Thoracic aorta (tissue), 2 donors: Measurements from ENCODE around the gene CDHR5. TPM values are rescaled to one million over a fixed set of nuclear protein-coding genes. Genes with fewer than 3 reads are reported as not detected.

Source experiments
- ATAC-seq: fragments of 150-250 bp; one replicate; pipeline ENCODE4 v1.8.0; 2017; ENCODE audit warnings: low read depth; ENCODE audit not compliant: insufficient number of reproducible peaks, low FRiP score
- DNase-seq: peaks from one replicate; pipeline ENCODE4 v3.0.0-alpha.2; 2020; ENCODE audit warnings: low spot score
- H3K27ac ChIP-seq, 2 donors: fragments of 200-600 bp; sonication (generic); 1 replicate in 1 of 2; 2 replicates in 1 of 2; pipeline ENCODE4 v1.5.1; 2016; ENCODE audit warnings: mild to moderate bottlenecking in 2 of 2, moderate library complexity in 2 of 2
- H3K27me3 ChIP-seq: fragments of 200-600 bp; sonication (generic); replicated peaks from 2 replicates; pipeline ENCODE4 v1.6.0; 2016; ENCODE audit warnings: mild to moderate bottlenecking; ENCODE audit not compliant: insufficient read depth
- H3K36me3 ChIP-seq: fragments of 200-600 bp; sonication (generic); one replicate; pipeline ENCODE4 v1.5.1; 2016
- H3K4me1 ChIP-seq, 2 donors: fragments of 200-600 bp; sonication (generic); 1 replicate in 1 of 2; 2 replicates in 1 of 2; pipeline versions ENCODE4 v1.5.1 to v1.6.0; 2016; ENCODE audit warnings: low read depth in 2 of 2, mild to moderate bottlenecking in 1 of 2; ENCODE audit not compliant: control insufficient read depth in 1 of 2
- H3K4me3 ChIP-seq: fragments of 200-600 bp; sonication (generic); 2 replicates; pipeline ENCODE4 v1.5.1; 2016; ENCODE audit warnings: mild to moderate bottlenecking
- H3K9me3 ChIP-seq: fragments of 200-600 bp; sonication (generic); 2 replicates; pipeline ENCODE4 v1.5.1; 2016
- total RNA-seq, 2 donors: library from RNA; depleted of rRNA; stranded (reverse); fragments of >200 nt; gene quantifications; one replicate each; pipeline versions ENCODE4 v1.1.0 to v1.2.3, GENCODE V29; 2016
- TF ChIP-seq, protein P1 (sequence below): fragments of 200-600 bp; sonication (generic); IDR thresholded peaks from one replicate; pipeline ENCODE4 v1.5.1; 2019; ENCODE audit warnings: antibody characterized with exemption

Gene CDHR5
- total RNA-seq, 2 donors from 2014 or later, result not detected

DNA sequence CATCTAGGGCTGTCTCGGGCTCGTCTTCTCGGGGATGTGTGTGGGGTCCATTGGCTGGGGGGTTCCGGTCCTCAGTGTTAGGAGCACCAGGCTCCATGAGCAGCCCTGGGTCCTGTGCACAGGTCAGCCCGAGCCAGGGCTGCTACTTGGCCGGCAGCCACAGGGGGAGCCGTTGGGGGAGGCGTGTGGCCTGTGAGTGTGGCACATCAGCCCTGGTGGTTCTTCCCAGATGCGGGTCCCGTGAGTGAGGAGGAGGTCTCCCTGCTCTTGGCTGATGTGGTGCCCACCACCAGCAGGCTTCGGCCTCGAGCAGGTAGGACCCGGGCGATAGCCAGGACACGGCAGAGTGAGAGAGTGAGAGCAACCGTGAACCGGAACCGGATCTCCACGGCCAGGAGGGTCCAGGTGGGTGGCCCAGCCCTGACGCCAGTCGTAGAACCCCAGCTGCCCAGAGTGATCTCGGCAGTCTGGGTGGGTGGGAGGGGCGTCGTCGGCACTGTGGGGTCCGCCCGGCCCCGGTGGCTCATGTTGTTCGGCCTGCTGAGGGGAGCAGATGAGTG is 27.5 kb downstream of the CDHR5 start:
- Histone ChIP-seq H3K4me1 (no peaks in the 10 kb centered on the region), H3K27me3 (no peaks in the 10 kb centered on the region), H3K4me3 (no peak overlapping the region), H3K36me3 (peaks cover 76% of the 10 kb centered on the region), H3K27ac (no peak overlapping the region), H3K9me3 (no peaks in the 10 kb centered on the region)
- DNase-seq, result no peak
- TF ChIP-seq, protein P1, sequence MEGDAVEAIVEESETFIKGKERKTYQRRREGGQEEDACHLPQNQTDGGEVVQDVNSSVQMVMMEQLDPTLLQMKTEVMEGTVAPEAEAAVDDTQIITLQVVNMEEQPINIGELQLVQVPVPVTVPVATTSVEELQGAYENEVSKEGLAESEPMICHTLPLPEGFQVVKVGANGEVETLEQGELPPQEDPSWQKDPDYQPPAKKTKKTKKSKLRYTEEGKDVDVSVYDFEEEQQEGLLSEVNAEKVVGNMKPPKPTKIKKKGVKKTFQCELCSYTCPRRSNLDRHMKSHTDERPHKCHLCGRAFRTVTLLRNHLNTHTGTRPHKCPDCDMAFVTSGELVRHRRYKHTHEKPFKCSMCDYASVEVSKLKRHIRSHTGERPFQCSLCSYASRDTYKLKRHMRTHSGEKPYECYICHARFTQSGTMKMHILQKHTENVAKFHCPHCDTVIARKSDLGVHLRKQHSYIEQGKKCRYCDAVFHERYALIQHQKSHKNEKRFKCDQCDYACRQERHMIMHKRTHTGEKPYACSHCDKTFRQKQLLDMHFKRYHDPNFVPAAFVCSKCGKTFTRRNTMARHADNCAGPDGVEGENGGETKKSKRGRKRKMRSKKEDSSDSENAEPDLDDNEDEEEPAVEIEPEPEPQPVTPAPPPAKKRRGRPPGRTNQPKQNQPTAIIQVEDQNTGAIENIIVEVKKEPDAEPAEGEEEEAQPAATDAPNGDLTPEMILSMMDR, result no peak
- ATAC-seq, result no peak

DNA sequence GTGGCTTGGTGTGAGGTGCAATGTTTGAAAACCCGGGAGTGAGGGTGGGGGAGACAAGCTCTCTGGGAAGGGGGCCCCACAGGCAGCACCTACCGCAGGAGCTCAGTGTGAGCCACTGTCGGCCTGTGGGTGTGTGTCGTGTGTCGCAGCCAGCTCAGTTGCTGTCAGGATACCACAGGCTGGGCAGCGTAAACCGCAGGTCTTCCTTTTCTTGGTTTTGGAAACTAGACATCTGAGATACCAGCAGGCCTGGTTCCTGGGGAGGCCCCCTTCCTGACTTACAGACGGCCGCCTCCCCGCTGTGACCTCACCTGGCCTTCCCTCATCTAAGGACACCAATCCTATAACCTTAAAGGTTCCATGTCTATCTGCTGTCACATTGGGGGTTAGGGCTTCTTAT is 28.4 kb downstream of the CDHR5 start:
- H3K27ac ChIP-seq, result no peak overlapping the region
- no peak overlapping the region for H3K4me3 ChIP-seq
- ATAC-seq (no peak), DNase-seq (no peak)
- no peaks in the 10 kb centered on the region for H3K4me1 ChIP-seq
- peaks cover 73% of the 10 kb centered on the region for H3K36me3 ChIP-seq
- H3K27me3 ChIP-seq, result no peaks in the 10 kb centered on the region
- TF ChIP-seq, protein P1, result no peak
- H3K9me3 ChIP-seq, result no peaks in the 10 kb centered on the region

DNA sequence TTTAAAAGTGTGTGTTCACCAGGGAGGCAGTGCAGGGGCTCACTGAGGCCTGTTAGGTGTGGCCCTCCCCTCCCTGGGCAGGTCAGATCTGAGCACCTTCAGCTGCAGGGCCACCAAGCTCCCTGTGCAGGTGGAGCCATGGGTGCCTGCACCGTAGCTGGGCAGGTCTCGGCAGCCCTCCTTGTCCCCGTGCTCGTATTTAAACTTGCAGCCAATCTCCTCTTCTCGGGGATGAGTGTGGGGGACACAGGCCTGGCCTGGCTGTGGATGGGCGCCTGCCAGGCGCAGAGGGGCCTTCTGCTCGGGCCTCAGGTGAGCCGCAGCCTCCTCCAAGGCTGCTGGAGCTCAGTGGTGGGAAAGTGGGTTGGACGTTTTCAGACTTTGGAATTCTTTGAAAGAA is 29.4 kb downstream of the CDHR5 start:
- DNase-seq (no peak), ATAC-seq (no peak)
- H3K27ac ChIP-seq, result no peak overlapping the region
- H3K4me3 ChIP-seq, result no peak overlapping the region
- H3K27me3 ChIP-seq, result no peaks in the 10 kb centered on the region
- no peaks in the 10 kb centered on the region for H3K4me1 ChIP-seq
- TF ChIP-seq, protein P1, result no peak
- H3K9me3 ChIP-seq, result no peaks in the 10 kb centered on the region
- H3K36me3 ChIP-seq, result peaks cover 74% of the 10 kb centered on the region

DNA sequence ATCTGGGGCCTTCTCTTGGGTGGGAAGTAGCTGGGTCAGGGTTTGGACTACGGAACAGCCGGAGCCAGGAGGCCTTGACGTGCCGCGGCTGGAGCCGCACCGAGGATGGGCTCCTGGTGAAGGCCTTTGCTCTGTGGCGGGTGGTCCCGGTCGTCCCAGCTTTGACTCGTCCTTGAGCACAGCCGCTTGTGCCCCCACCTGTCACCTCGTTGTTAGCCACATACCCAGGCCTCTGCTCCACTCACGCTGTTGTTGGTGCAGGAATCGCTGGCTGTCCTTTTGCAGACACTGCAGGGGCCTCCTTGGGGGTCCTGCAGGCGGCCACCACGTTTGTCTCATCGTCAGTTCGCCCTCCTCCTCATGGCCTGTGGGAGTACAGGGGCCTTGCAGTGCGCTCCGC is 31.4 kb downstream of the CDHR5 start:
- TF ChIP-seq, protein P1, result no peak
- DNase-seq, result no peak

DNA sequence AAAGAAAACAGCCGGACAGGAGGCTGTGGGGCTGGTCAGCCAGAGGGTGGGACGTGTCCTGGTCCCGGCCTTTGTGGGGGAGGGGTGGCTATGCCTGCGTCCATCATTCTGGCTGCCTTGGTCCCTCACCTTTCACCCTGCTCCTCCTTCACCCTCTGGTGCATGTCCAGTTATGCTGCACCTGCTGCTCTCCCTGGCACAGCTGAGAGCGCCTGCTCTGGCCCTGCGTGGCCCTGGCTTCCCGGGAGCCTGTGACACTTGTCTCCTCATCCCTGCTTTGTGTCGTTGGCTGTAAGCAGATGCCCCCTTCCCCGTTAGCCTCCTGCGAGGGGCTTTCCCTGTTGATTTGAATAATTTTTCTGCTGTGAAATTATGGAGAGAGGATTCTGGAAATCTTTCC is 31.8 kb downstream of the CDHR5 start:
- DNase-seq, result no peak
- Histone ChIP-seq H3K4me3 (no peak overlapping the region), H3K27me3 (no peaks in the 10 kb centered on the region), H3K4me1 (no peaks in the 10 kb centered on the region), H3K36me3 (peaks cover 79% of the 10 kb centered on the region), H3K9me3 (no peaks in the 10 kb centered on the region), H3K27ac (no peak overlapping the region)
- TF ChIP-seq, protein P1, result no peak
- no peak for ATAC-seq

More for the DNA sequence above, 31.4 kb downstream of the CDHR5 start:
- no peak overlapping the region for H3K4me3 ChIP-seq
- peaks cover 81% of the 10 kb centered on the region for H3K36me3 ChIP-seq
- H3K27ac ChIP-seq, result no peak overlapping the region
- no peaks in the 10 kb centered on the region for H3K4me1 ChIP-seq
- H3K27me3 ChIP-seq, result no peaks in the 10 kb centered on the region
- ATAC-seq, result no peak
- H3K9me3 ChIP-seq, result no peaks in the 10 kb centered on the region
